Smooth muscle cell (in vitro differentiated cells): Measurements from ENCODE around the gene ZNF37A. TPM values are rescaled to one million over a fixed set of nuclear protein-coding genes. Genes with fewer than 3 reads are reported as not detected.
"Not testable (repeated sequence)": the region's sequence is repeated elsewhere in the genome, so short reads cannot be mapped to it uniquely, and the experiment has no call there.

Source experiments
- DNase-seq: peaks from one replicate; lab custom pipeline; 2025; ENCODE audit not compliant: unreplicated experiment; lab: John Stamatoyannopoulos, UW
- H2AFZ ChIP-seq: fragments of 200-600 bp; sonication (generic); 2 replicates; pipeline ENCODE4 v1.6.0; 2016; ENCODE audit warnings: antibody characterized with exemption, low read depth, mild to moderate bottlenecking
- H3F3A ChIP-seq: fragments of 200-600 bp; sonication (generic); 2 replicates; pipeline ENCODE4 v1.6.0; 2017; ENCODE audit warnings: antibody characterized with exemption, low read depth
- H3K27ac ChIP-seq: fragments of 200-600 bp; sonication (generic); 2 replicates; pipeline ENCODE4 v1.5.1; 2016; ENCODE audit warnings: low read depth, mild to moderate bottlenecking
- H3K27me3 ChIP-seq: fragments of 200-600 bp; sonication (generic); 2 replicates; pipeline ENCODE4 v1.6.1; 2016; ENCODE audit warnings: low read depth, mild to moderate bottlenecking
- H3K36me3 ChIP-seq: fragments of 200-600 bp; sonication (generic); 2 replicates; pipeline ENCODE4 v1.5.1; 2016; ENCODE audit warnings: low read depth
- H3K4me1 ChIP-seq: fragments of 200-600 bp; sonication (generic); 2 replicates; pipeline ENCODE4 v1.5.1; 2016; ENCODE audit warnings: low read depth
- H3K4me2 ChIP-seq: fragments of 200-600 bp; sonication (generic); 2 replicates; pipeline ENCODE4 v1.6.0; 2016; ENCODE audit warnings: mild to moderate bottlenecking
- H3K4me3 ChIP-seq: fragments of 200-600 bp; sonication (generic); 2 replicates; pipeline ENCODE4 v1.5.1; 2016; ENCODE audit warnings: mild to moderate bottlenecking
- H3K79me2 ChIP-seq: fragments of 200-600 bp; sonication (generic); 2 replicates; pipeline ENCODE4 v1.6.0; 2016; ENCODE audit warnings: low read depth, mild to moderate bottlenecking
- H3K9ac ChIP-seq: fragments of 200-600 bp; sonication (generic); 2 replicates; pipeline ENCODE4 v1.6.0; 2016; ENCODE audit warnings: low read depth
- H3K9me3 ChIP-seq: fragments of 200-600 bp; sonication (generic); replicated peaks from 2 replicates; pipeline ENCODE4 v1.5.1; 2016; ENCODE audit warnings: low read depth
- H4K20me1 ChIP-seq: fragments of 200-600 bp; sonication (generic); 2 replicates; pipeline ENCODE4 v1.6.0; 2016; ENCODE audit warnings: low read depth
- CTCF ChIP-seq: fragments of 200-600 bp; sonication (generic); IDR thresholded peaks from 2 replicates; pipeline ENCODE4 v1.5.1; 2017; ENCODE audit warnings: borderline replicate concordance, mild to moderate bottlenecking, antibody characterized with exemption; ENCODE audit not compliant: insufficient read depth, poor library complexity, severe bottlenecking
- WGBS: methylation state at CpG from one replicate; pipeline ENCODE4 v1.1.7; 2016; ENCODE audit warnings: low lambda C conversion rate; 5-methylcytosine and 5-hydroxymethylcytosine counted together
- polyA plus RNA-seq: library from polyadenylated mRNA; unstranded; fragments of >200 nt; fragmentation: Nextera tagmentation; extraction: Ambion mirVana; gene quantifications from 2 replicates; pipeline ENCODE4 v1.2.1, GENCODE V29; 2016
- total RNA-seq: library from RNA; depleted of rRNA; stranded (reverse); fragments of >200 nt; gene quantifications from 2 replicates; pipeline ENCODE4 v1.2.3, GENCODE V29; 2014

The ZNF37A gene
- total and polyA plus RNA-seq, 2 experiments from 2014 or later: 3.2 to 30.3 TPM

- peaks cover 47% of the 10 kb centered on the region for H3K9me3 ChIP-seq
Measured at GRCh38 chr10:38054361-38054797, 39.8 kb upstream of the ZNF37A start.

GRCh38 chr10:38055274-38055894 lies 38.8 kb upstream of the ZNF37A start:
- H4K20me1 ChIP-seq, H3K27ac ChIP-seq, DNase-seq, H3K4me1 ChIP-seq, H3K79me2 ChIP-seq, H3F3A ChIP-seq, H3K4me3 ChIP-seq, H3K27me3 ChIP-seq, H3K9ac ChIP-seq, H3K4me2 ChIP-seq, H2AFZ ChIP-seq: not testable (repeated sequence)
- 97% methylated on average over 5 of the region's 5 CpGs for WGBS
- Histone ChIP-seq H3K9me3 (peaks cover 47% of the 10 kb centered on the region), H3K36me3 (peaks cover 53% of the 10 kb centered on the region)

More at GRCh38 chr10:38054361-38054797, 39.8 kb upstream of the ZNF37A start:
- no peaks in the 10 kb centered on the region for H3K4me1 ChIP-seq
- no peaks in the 10 kb centered on the region for H3F3A ChIP-seq
- H3K9ac ChIP-seq: no peak overlapping the region
- no peak overlapping the region for H3K27ac ChIP-seq
- H4K20me1 ChIP-seq: no peaks in the 10 kb centered on the region
- H3K4me2 ChIP-seq: no peak overlapping the region
- no peak overlapping the region for H2AFZ ChIP-seq
- DNase-seq: no peak
- no peak for TF ChIP-seq CTCF
- no peaks in the 10 kb centered on the region for H3K27me3 ChIP-seq
- no peaks in the 10 kb centered on the region for H3K79me2 ChIP-seq
- H3K36me3 ChIP-seq: peaks cover 53% of the 10 kb centered on the region
- H3K4me3 ChIP-seq: no peak overlapping the region

GRCh38 chr10:38069663-38070062 lies 24.5 kb upstream of the ZNF37A start:
- WGBS: 50% methylated on average over 1 of the region's 1 CpG
- not testable (repeated sequence) for H4K20me1 ChIP-seq, H3K36me3 ChIP-seq, H3K9me3 ChIP-seq, DNase-seq, H3K4me2 ChIP-seq, H3F3A ChIP-seq, H3K79me2 ChIP-seq, H2AFZ ChIP-seq, H3K4me3 ChIP-seq, H3K4me1 ChIP-seq, H3K27ac ChIP-seq, H3K9ac ChIP-seq, H3K27me3 ChIP-seq

- no peaks in the 10 kb centered on the region for H3K36me3 ChIP-seq
- no peak for TF ChIP-seq CTCF
- H2AFZ ChIP-seq: no peak overlapping the region
- no peak overlapping the region for H3K9ac ChIP-seq
- no peak overlapping the region for H3K4me2 ChIP-seq
- no peaks in the 10 kb centered on the region for H4K20me1 ChIP-seq
- H3K27me3 ChIP-seq: no peaks in the 10 kb centered on the region
- no peak for DNase-seq
- H3K9me3 ChIP-seq: peaks cover 8% of the 10 kb centered on the region
- H3F3A ChIP-seq: no peaks in the 10 kb centered on the region
- no peak overlapping the region for H3K27ac ChIP-seq
- H3K4me3 ChIP-seq: no peak overlapping the region
- no peaks in the 10 kb centered on the region for H3K4me1 ChIP-seq
- no peaks in the 10 kb centered on the region for H3K79me2 ChIP-seq
- WGBS: 84% methylated on average over 8 of the region's 8 CpGs
Measured at GRCh38 chr10:38070501-38070900, 23.6 kb upstream of the ZNF37A start.

GRCh38 chr10:38072552-38072951 lies 21.6 kb upstream of the ZNF37A start:
- Histone ChIP-seq H3K9ac (no peak overlapping the region), H3F3A (no peaks in the 10 kb centered on the region), H3K4me1 (no peaks in the 10 kb centered on the region), H3K9me3 (peaks cover 4% of the 10 kb centered on the region), H3K27me3 (no peaks in the 10 kb centered on the region), H3K4me2 (no peak overlapping the region), H4K20me1 (no peaks in the 10 kb centered on the region), H3K4me3 (no peak overlapping the region), H2AFZ (no peak overlapping the region), H3K27ac (no peak overlapping the region), H3K36me3 (no peaks in the 10 kb centered on the region), H3K79me2 (no peaks in the 10 kb centered on the region)
- no peak for DNase-seq
- no peak for TF ChIP-seq CTCF
